IMR-90 (cell line): ENCODE results near the gene GDF10. TPM values are rescaled to one million over a fixed set of nuclear protein-coding genes. Genes with fewer than 3 reads are reported as not detected.

Experiments
- ATAC-seq: fragments of 200-7000 bp; cut with Tn5 transposase; 2 replicates; pipeline ENCODE4 v1.9.1; 2020; ENCODE audit warnings: low read depth, mild to moderate bottlenecking, moderate library complexity
- BruUV-seq: library from RNA; stranded (reverse); fragments of 400-500 nt; replicated peaks from 2 replicates; lab custom pipeline; 2021; lab: Mats Ljungman, UMichigan
- CTCF ChIA-PET: fragments of 300-600 bp; formaldehyde crosslinking; extraction: SDS; loops from one replicate; lab custom pipeline; 2021; ENCODE audit warnings: antibody characterized with exemption; lab: Yijun Ruan, JAX
- POLR2A ChIA-PET: fragments of 300-600 bp; sonication (Branson Sonifier 250); formaldehyde crosslinking; loops from one replicate; lab custom pipeline; 2022; ENCODE audit warnings: antibody characterized with exemption; ENCODE audit not compliant: unreplicated experiment; lab: Charles Lee
- DNase-seq: peaks from one replicate; pipeline ENCODE4 v3.0.0; 2013
- H2AFZ ChIP-seq: replicated peaks from 2 replicates; pipeline ENCODE3; 2013; ENCODE audit warnings: low read length, mild to moderate bottlenecking; ENCODE audit not compliant: poor library complexity
- H2AK5ac ChIP-seq: 2 replicates; pipeline ENCODE4 v1.6.1; 2013; ENCODE audit warnings: low read depth, low read length, inconsistent platforms
- H2AK9ac ChIP-seq: replicated peaks from 2 replicates; pipeline ENCODE3; 2013; ENCODE audit warnings: mild to moderate bottlenecking, low read depth, low read length, moderate library complexity; ENCODE audit not compliant: poor library complexity
- H2BK120ac ChIP-seq: 2 replicates; pipeline ENCODE4 v1.6.1; 2013; ENCODE audit warnings: low read depth, low read length, inconsistent platforms
- H2BK15ac ChIP-seq: 3 replicates; pipeline ENCODE4 v1.6.1; 2013; ENCODE audit warnings: low read depth, low read length, inconsistent platforms
- H2BK20ac ChIP-seq: 2 replicates; pipeline ENCODE4 v1.6.1; 2013; ENCODE audit warnings: low read depth, mild to moderate bottlenecking, inconsistent platforms, low read length, moderate library complexity
- H2BK5ac ChIP-seq: 2 replicates; pipeline ENCODE4 v1.6.1; 2013; ENCODE audit warnings: mild to moderate bottlenecking, low read depth, low read length, inconsistent platforms; ENCODE audit not compliant: poor library complexity, severe bottlenecking
- H3K14ac ChIP-seq: replicated peaks from 2 replicates; pipeline ENCODE4 v1.6.1; 2013; ENCODE audit warnings: low read depth, low read length, inconsistent platforms
- H3K18ac ChIP-seq: 2 replicates; pipeline ENCODE4 v1.6.1; 2013; ENCODE audit warnings: low read depth, low read length, control low read depth
- H3K23ac ChIP-seq: 2 replicates; pipeline ENCODE4 v1.6.1; 2013; ENCODE audit warnings: low read depth, low read length, inconsistent platforms
- H3K27ac ChIP-seq: 2 replicates; pipeline ENCODE4 v1.5.1; 2013; ENCODE audit warnings: mild to moderate bottlenecking, control low read depth, low read length; ENCODE audit not compliant: insufficient read depth
- H3K27me3 ChIP-seq: 2 replicates; pipeline ENCODE4 v1.6.1; 2013; ENCODE audit warnings: low read length; ENCODE audit not compliant: control insufficient read depth, insufficient read depth
- H3K36me3 ChIP-seq: 2 replicates; pipeline ENCODE4 v1.6.1; 2013; ENCODE audit warnings: low read length, mixed read lengths; ENCODE audit not compliant: control insufficient read depth, insufficient read depth
- H3K4ac ChIP-seq: 2 replicates; pipeline ENCODE4 v1.6.1; 2013; ENCODE audit warnings: low read depth, low read length, inconsistent platforms
- H3K4me1 ChIP-seq: 2 replicates; pipeline ENCODE4 v1.6.1; 2013; ENCODE audit warnings: low read length, mixed read lengths; ENCODE audit not compliant: control insufficient read depth, insufficient read depth
- H3K4me2 ChIP-seq: 2 replicates; pipeline ENCODE4 v1.6.1; 2013; ENCODE audit warnings: low read depth, mild to moderate bottlenecking, control low read depth, low read length, moderate library complexity
- H3K4me3 ChIP-seq: 2 replicates; pipeline ENCODE4 v1.5.1; 2013; ENCODE audit warnings: low read depth, mild to moderate bottlenecking, control low read depth, low read length, moderate library complexity; ENCODE audit not compliant: insufficient read depth
- H3K56ac ChIP-seq: 2 replicates; pipeline ENCODE4 v1.6.1; 2013; ENCODE audit warnings: low read length, inconsistent platforms; ENCODE audit not compliant: insufficient read depth; ENCODE audit errors: extremely low read depth
- H3K79me1 ChIP-seq, 2 experiments: 2 replicates each; pipeline ENCODE4 v1.6.1; 2013; ENCODE audit warnings: low read length in 2 of 2, inconsistent platforms in 1 of 2, low read depth in 1 of 2
- H3K9ac ChIP-seq: 2 replicates; pipeline ENCODE4 v1.6.1; 2013; ENCODE audit warnings: low read depth, low read length, control low read depth
- H3K9me1 ChIP-seq: 2 replicates; pipeline ENCODE4 v1.6.1; 2013; ENCODE audit warnings: low read length, inconsistent platforms; ENCODE audit not compliant: insufficient read depth
- H3K9me3 ChIP-seq: 2 replicates; pipeline ENCODE4 v1.6.1; 2013; ENCODE audit warnings: low read length; ENCODE audit not compliant: control insufficient read depth, insufficient read depth
- H4K20me1 ChIP-seq: 2 replicates; pipeline ENCODE4 v1.6.1; 2013; ENCODE audit warnings: low read length, inconsistent platforms; ENCODE audit not compliant: insufficient read depth
- H4K5ac ChIP-seq: 2 replicates; pipeline ENCODE4 v1.6.1; 2013; ENCODE audit warnings: mild to moderate bottlenecking, low read depth, low read length, control low read depth
- H4K8ac ChIP-seq, 2 experiments: 2 replicates each; pipeline ENCODE4 v1.6.1; 2013; ENCODE audit warnings: low read depth in 2 of 2, low read length in 2 of 2, control low read depth in 1 of 2, inconsistent platforms in 1 of 2
- H4K91ac ChIP-seq: 2 replicates; pipeline ENCODE4 v1.6.1; 2013; ENCODE audit warnings: low read depth, low read length, inconsistent platforms; ENCODE audit not compliant: insufficient read depth
- MAFK ChIP-seq: IDR thresholded peaks from 2 replicates; pipeline ENCODE4 v1.6.1; 2012; ENCODE audit warnings: low read depth, low read length, improper control_type of control experiment
- MAZ ChIP-seq: IDR thresholded peaks from 2 replicates; pipeline ENCODE4 v1.6.1; 2012; ENCODE audit warnings: low read depth, mild to moderate bottlenecking, low read length, improper control_type of control experiment, moderate library complexity, borderline replicate concordance
- MXI1 ChIP-seq: IDR thresholded peaks from 2 replicates; pipeline ENCODE4 v1.6.1; 2012; ENCODE audit warnings: low read depth, mild to moderate bottlenecking, low read length, moderate library complexity, borderline replicate concordance
- RAD21 ChIP-seq: IDR thresholded peaks from 2 replicates; pipeline ENCODE4 v1.6.1; 2012; ENCODE audit warnings: low read length, improper control_type of control experiment
- RFX5 ChIP-seq: IDR thresholded peaks from 2 replicates; pipeline ENCODE4 v1.8.0; 2012; ENCODE audit warnings: low read depth, mild to moderate bottlenecking, low read length, moderate library complexity
- WGBS, 2 experiments: methylation state at CpG; one replicate each; pipeline versions ENCODE4 v1.1.5 to v1.1.7; 2013; ENCODE audit warnings: missing lambda C conversion rate in 2 of 2; ENCODE audit not compliant: insufficient read length in 1 of 2; ENCODE audit errors: extremely low coverage in 2 of 2; 5-methylcytosine and 5-hydroxymethylcytosine counted together
- dilution Hi-C: fragments of 300-500 bp; cut with HindIII; formaldehyde crosslinking; loops from one replicate; pipeline ENCODE4 v1.14.3; 2018; ENCODE audit warnings: low sequenced_read_pairs; ENCODE audit not compliant: unreplicated experiment
- in situ Hi-C: fragments of 300-500 bp; cut with MboI; formaldehyde crosslinking; loops from 3 replicates; pipeline ENCODE4 v1.14.3; 2019; ENCODE audit warnings: low sequenced_read_pairs, inconsistent platforms, mixed read lengths
- intact Hi-C: fragments of 100-400 bp; cut with micrococcal nuclease; formaldehyde crosslinking; loops from 2 replicates; pipeline ENCODE4 v1.10.0; 2022
- polyA plus RNA-seq, 3 experiments: library from polyadenylated mRNA; depleted of rRNA; stranded (reverse); fragments of >200 nt; gene quantifications; 2 replicates each; pipeline ENCODE4 v1.2.3, GENCODE V29; 2012; ENCODE audit warnings: low replicate concordance in 1 of 3
- total RNA-seq: library from RNA; depleted of rRNA; stranded (reverse); fragments of >200 nt; gene quantifications from 2 replicates; pipeline ENCODE4 v1.2.3, GENCODE V29; 2012

The GDF10 gene
- total and polyA plus RNA-seq, 2 of the 4 experiments (the other 2 are of a cell fraction): 0.34 TPM; not detected in 1

DNA sequence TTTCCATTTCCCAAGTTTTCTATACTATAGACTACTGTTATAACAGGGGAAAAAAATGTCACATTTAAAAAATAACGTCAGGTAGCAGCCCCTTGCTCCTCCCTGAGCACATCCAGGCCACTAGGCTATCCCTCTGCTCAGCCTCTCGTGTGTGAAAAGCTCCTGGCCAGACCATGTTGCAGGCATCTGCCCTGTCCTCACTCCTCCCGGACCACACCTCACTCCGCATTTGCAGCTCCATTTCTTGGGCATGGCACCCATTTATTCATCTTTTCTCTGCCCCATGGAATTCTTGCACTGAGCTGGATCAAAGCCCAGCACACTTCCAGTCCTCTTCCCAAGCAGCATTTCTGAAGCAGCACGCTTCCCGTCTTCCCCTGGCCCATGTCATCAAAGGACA lies 20.8 kb downstream of the GDF10 start:
- no peaks in the 10 kb centered on the region for H3K9me3 ChIP-seq
- no peak for ATAC-seq

More for the DNA sequence above, 20.8 kb downstream of the GDF10 start:
- no peak overlapping the region for H2AK5ac ChIP-seq
- BruUV-seq: no TSS peak
- H3K27ac ChIP-seq: no peak overlapping the region
- no peak overlapping the region for H3K18ac ChIP-seq
- H3K4ac ChIP-seq: no peak overlapping the region
- H2AK9ac ChIP-seq: no peak overlapping the region
- H3K56ac ChIP-seq: no peak overlapping the region
- H3K23ac ChIP-seq: no peak overlapping the region
- H4K8ac ChIP-seq: no peak overlapping the region
- WGBS, 2 experiments: 59% methylated on average over 3 of the region's 6 CpGs; no CpG with 5 or more reads in 1 of the 2 experiments
- in situ Hi-C loops (no loop called here), dilution Hi-C loops (no loop called here), intact Hi-C loops (no loop called here)
- H3K4me3 ChIP-seq: no peak overlapping the region
- no peak overlapping the region for H2BK20ac ChIP-seq
- no peaks in the 10 kb centered on the region for H3K9me1 ChIP-seq
- no peak overlapping the region for H2BK5ac ChIP-seq
- H2AFZ ChIP-seq: no peak overlapping the region
- ChIA-PET POLR2A (no interaction called here), CTCF (interaction anchor here (0.5 kb wide), 1 partner anchor 22 kb away, joined by 5 read pairs; no protein-coding TSS in a partner anchor)
- no peaks in the 10 kb centered on the region for H3K36me3 ChIP-seq
- no peak overlapping the region for H3K4me2 ChIP-seq
- peaks cover 43% of the 10 kb centered on the region for H3K27me3 ChIP-seq
- H4K5ac ChIP-seq: no peak overlapping the region
- H3K4me1 ChIP-seq: no peaks in the 10 kb centered on the region
- no peak for TF ChIP-seq MXI1
- TF ChIP-seq RFX5: no peak
- TF ChIP-seq MAZ: no peak
- no peak for TF ChIP-seq RAD21
- no peak for TF ChIP-seq MAFK
- no peak for DNase-seq
- H4K20me1 ChIP-seq: no peaks in the 10 kb centered on the region
- no peak overlapping the region for H2BK15ac ChIP-seq
- no peak overlapping the region for H4K91ac ChIP-seq
- no peaks in the 10 kb centered on the region for H3K79me1 ChIP-seq
- H3K9ac ChIP-seq: no peak overlapping the region
- no peak overlapping the region for H2BK120ac ChIP-seq
- H3K14ac ChIP-seq: no peak overlapping the region
